Stimulated activated naive CD8-positive, alpha-beta T cell treated with anti-CD3 and anti-CD28 coated beads, Interleukin-15, Interleukin-2, amounts not matched to agents 100 U/mL and 50 U/mL, for 24 hours (primary cell): ENCODE data around the gene LRRC3B.

Experiments used
- ATAC-seq: fragments of 150-1000 bp; cut with Tn5 transposase; one replicate; pipeline ENCODE4 v1.10.0; 2021
- DNase-seq: peaks from one replicate; pipeline ENCODE4 v3.0.0; 2021

Gene LRRC3B

GRCh38 chr3:26630669-26631389 is 8.3 kb downstream of the LRRC3B start:
- no peak for DNase-seq
- no peak for ATAC-seq

GRCh38 chr3:26631390-26631738 is 8.8 kb downstream of the LRRC3B start:
- ATAC-seq (no peak), DNase-seq (no peak)

- DNase-seq (no peak), ATAC-seq (no peak)
Observed at GRCh38 chr3:26634601-26635000, 12.0 kb downstream of the LRRC3B start.

GRCh38 chr3:26636096-26636727 is 13.6 kb downstream of the LRRC3B start:
- no peak for ATAC-seq

GRCh38 chr3:26637698-26638097 is 15.1 kb downstream of the LRRC3B start:
- DNase-seq (no peak), ATAC-seq (no peak)

More at GRCh38 chr3:26636096-26636727, 13.6 kb downstream of the LRRC3B start:
- DNase-seq = no peak

GRCh38 chr3:26638113-26638512 is 15.5 kb downstream of the LRRC3B start:
- DNase-seq = no peak
- no peak for ATAC-seq

GRCh38 chr3:26639339-26639738 is 16.8 kb downstream of the LRRC3B start:
- no peak for ATAC-seq
- DNase-seq = no peak

GRCh38 chr3:26647078-26647477 is 24.5 kb downstream of the LRRC3B start:
- no peak for DNase-seq
- ATAC-seq = no peak

- ATAC-seq (no peak), DNase-seq (no peak)
Observed at GRCh38 chr3:26648461-26648860, 25.9 kb downstream of the LRRC3B start.

- no peak for ATAC-seq
- no peak for DNase-seq
Observed at GRCh38 chr3:26652164-26652563, 29.6 kb downstream of the LRRC3B start.

- ATAC-seq (no peak), DNase-seq (no peak)
Observed at GRCh38 chr3:26653811-26654425, 31.3 kb downstream of the LRRC3B start.

- DNase-seq = no peak
Observed at GRCh38 chr3:26655231-26655630, 32.7 kb downstream of the LRRC3B start.

GRCh38 chr3:26657348-26657976 is 34.9 kb downstream of the LRRC3B start:
- ATAC-seq = no peak
- no peak for DNase-seq

More at GRCh38 chr3:26655231-26655630, 32.7 kb downstream of the LRRC3B start:
- no peak for ATAC-seq

GRCh38 chr3:26668171-26668570 is 45.6 kb downstream of the LRRC3B start:
- ATAC-seq (no peak), DNase-seq (no peak)

GRCh38 chr3:26668696-26669095 is 46.1 kb downstream of the LRRC3B start:
- DNase-seq (no peak), ATAC-seq (no peak)

- DNase-seq (no peak), ATAC-seq (no peak)
Observed at GRCh38 chr3:26675336-26675735, 52.8 kb downstream of the LRRC3B start.

- DNase-seq (no peak), ATAC-seq (no peak)
Observed at GRCh38 chr3:26681632-26682031, 59.1 kb downstream of the LRRC3B start.

GRCh38 chr3:26682406-26682805 is 59.8 kb downstream of the LRRC3B start:
- DNase-seq (no peak), ATAC-seq (no peak)

GRCh38 chr3:26683902-26684301 is 61.3 kb downstream of the LRRC3B start:
- DNase-seq (no peak), ATAC-seq (no peak)

GRCh38 chr3:26687466-26687865 is 64.9 kb downstream of the LRRC3B start:
- DNase-seq = no peak

GRCh38 chr3:26699553-26699952 is 77.0 kb downstream of the LRRC3B start:
- no peak for ATAC-seq

More at GRCh38 chr3:26687466-26687865, 64.9 kb downstream of the LRRC3B start:
- no peak for ATAC-seq

GRCh38 chr3:26703519-26703918 is 80.9 kb downstream of the LRRC3B start:
- DNase-seq (no peak), ATAC-seq (no peak)

More at GRCh38 chr3:26699553-26699952, 77.0 kb downstream of the LRRC3B start:
- no peak for DNase-seq

GRCh38 chr3:26704736-26705135 is 82.2 kb downstream of the LRRC3B start:
- DNase-seq (no peak), ATAC-seq (no peak)
